Heart left ventricle (tissue), 16 donors: ENCODE data around the gene DOK7. TPM values are rescaled to one million over a fixed set of nuclear protein-coding genes. Genes with fewer than 3 reads are reported as not detected.
"Not testable (repeated sequence)": the region's sequence is repeated elsewhere in the genome, so short reads cannot be mapped to it uniquely, and the experiment has no call there.

Experiments
- ATAC-seq, 4 donors: fragments of 200-7000 bp; cut with Tn5 transposase; one replicate each; pipeline ENCODE4 v1.9.1; 2020 to 2022; ENCODE audit warnings: moderate library complexity in 4 of 4, mild to moderate bottlenecking in 3 of 4, moderate number of reproducible peaks in 1 of 4
- DNase-seq, 5 donors: peaks; one replicate each; pipeline ENCODE4 v3.0.0-alpha.2; 2020
- H3K27ac ChIP-seq, 12 donors: fragments of 200-600 bp; sonication (generic) in 4 of 12; one replicate each; pipeline versions ENCODE4 v1.5.0 to v1.8.0; 2016 to 2022; ENCODE audit warnings: mild to moderate bottlenecking in 2 of 12
- H3K27me3 ChIP-seq, 9 donors: fragments of 200-600 bp; sonication (generic) in 2 of 9; one replicate each; pipeline versions ENCODE4 v1.5.1 to v1.8.0; 2016 to 2022; ENCODE audit warnings: mild to moderate bottlenecking in 3 of 9
- H3K36me3 ChIP-seq, 9 donors: fragments of 200-600 bp; sonication (generic) in 2 of 9; one replicate each; pipeline versions ENCODE4 v1.5.0 to v1.8.0; 2018 to 2022; ENCODE audit warnings: mild to moderate bottlenecking in 2 of 9
- H3K4me1 ChIP-seq, 12 donors: fragments of 200-600 bp; sonication (generic) in 4 of 12; one replicate each; pipeline versions ENCODE4 v1.5.0 to v1.8.0; 2016 to 2022; ENCODE audit warnings: mild to moderate bottlenecking in 3 of 12
- H3K4me3 ChIP-seq, 12 donors: fragments of 200-600 bp; sonication (generic) in 4 of 12; one replicate each; pipeline versions ENCODE4 v1.5.0 to v1.8.0; 2017 to 2022; ENCODE audit warnings: mild to moderate bottlenecking in 9 of 12, moderate library complexity in 4 of 12
- H3K9me3 ChIP-seq, 12 donors: fragments of 200-600 bp; sonication (generic) in 4 of 12; one replicate each; pipeline versions ENCODE4 v1.5.0 to v1.8.0; 2016 to 2022; ENCODE audit warnings: mild to moderate bottlenecking in 1 of 12
- CTCF ChIP-seq, 12 donors: fragments of 200-600 bp; sonication (generic) in 4 of 12; IDR thresholded peaks; one replicate each; pipeline versions ENCODE4 v1.5.0 to v1.8.0; 2018 to 2022; ENCODE audit warnings: antibody characterized with exemption in 12 of 12, mild to moderate bottlenecking in 5 of 12
- POLR2A ChIP-seq, 2 donors: fragments of 450-650 bp; IDR thresholded peaks; one replicate each; pipeline ENCODE4 v1.6.1; 2017; ENCODE audit warnings: antibody characterized with exemption in 2 of 2, mild to moderate bottlenecking in 2 of 2, moderate library complexity in 2 of 2
- WGBS, 4 donors: extraction: QIAGEN DNeasy Blood & Tissue Kit in 2 of 4; methylation state at CpG; one replicate each; pipeline versions ENCODE4 v1.1.5 to v1.1.7; 2013 to 2018; 5-methylcytosine and 5-hydroxymethylcytosine counted together
- intact Hi-C, 10 donors: fragments of 100-400 bp; cut with DNase I; formaldehyde crosslinking; loops; one replicate each; pipeline versions ENCODE4 v1.11.1 to v1.14.2; 2022
- polyA plus RNA-seq, 2 donors: library from polyadenylated mRNA; stranded (reverse); fragments of 200-250 nt; gene quantifications; one replicate each; pipeline ENCODE4 v1.2.3, GENCODE V29; 2013
- total RNA-seq, 9 donors: library from RNA; depleted of rRNA in 2 of 9; stranded (reverse); fragments of >200 nt in 2 of 9; fragmentation: NEBNext Ultra II Directional in 3 of 9; extraction: Animal tissue kit (Norgen Biotek cat#: 25700) in 3 of 9; gene quantifications; one replicate each; pipeline versions ENCODE4 v1.1.0 to v1.2.4, GENCODE V29; 2016 to 2023
- donor health status: ischemic (EF 13 %, LVEDD 7.1; RV severe dilation, severe dysfunction).
- donor health status: healthy with polysubstance abuse.
- donor health status: DM: no; HTN: yes; CAD: no.
- donor health status: DM: no; HTN: no; CAD: no.
- donor health status: ischemic (EF 25% LVEDD 6.9; RV normal size, moderate dysfunction).
- donor health status: ischemic (EF 25% LVEDD 5.7; RV mildly dilated, moderate dysfunction).
- donor health status: healthy.
- donor health status: DM: yes; HTN: yes; CAD: no.
- donor health status: ischemic (EF 35%, LVEDD 5.7; RV mildly dilated, moderate dysfunction).
- donor health status: nonischemic (EF 11% LVEDD 7.7; RV severe dilation, severe dysfunction).
- donor health status: DM: yes; HTN: yes; CAD: no.
- donor health status: PGD.
- donor health status: ischemic (EF 29% LVEDD 5.4; RV normal size, mild dysfunction).
- donor health status: nonischemic (EF 23%, LVEDD 6.1; RV moderate dilation, normal function).

DOK7 gene
- total and polyA plus RNA-seq, 11 donors = 27.7 to 89.5 (median 40.0) TPM

DNA sequence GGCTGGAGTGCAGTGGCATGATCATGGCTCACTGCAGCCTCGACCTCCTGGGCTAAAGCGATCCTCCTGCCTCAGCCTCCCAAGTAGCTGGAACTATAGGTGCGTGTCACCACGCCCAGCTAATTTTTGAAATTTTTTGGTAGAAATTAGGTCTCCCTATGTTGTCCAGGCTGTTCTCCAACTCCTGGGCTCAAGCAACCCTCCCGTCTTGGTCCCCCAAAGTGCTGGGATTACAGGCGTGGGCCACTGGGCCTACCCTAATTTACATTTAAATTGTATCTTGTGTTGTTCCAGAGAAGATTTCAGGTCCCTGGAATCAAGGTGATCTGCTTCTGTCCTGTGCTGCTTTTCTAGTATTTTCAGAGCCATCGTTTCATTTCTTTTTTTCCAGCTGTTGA lies 70.3 kb downstream of the DOK7 start:
- no peak for TF ChIP-seq POLR2A (IDR thresholded peaks at IDR 0.05)
- no peak for TF ChIP-seq CTCF (IDR thresholded peaks at IDR 0.05)
- H3K27ac ChIP-seq = no peak overlapping the region
- H3K9me3 ChIP-seq = no peaks in the 10 kb centered on the region
- ATAC-seq (no peak), DNase-seq (no peak)
- WGBS, 4 donors = 94 to 97% (median 96%) methylated on average over 4 to 7 of the region's 7 CpGs
- no peak overlapping the region for H3K4me3 ChIP-seq
- peaks cover 0 to 11% (median 5%) of the 10 kb centered on the region in 9 donors for H3K36me3 ChIP-seq
- H3K27me3 ChIP-seq = no peaks in the 10 kb centered on the region
- peaks cover 0 to 39% (median 23%) of the 10 kb centered on the region in 12 donors for H3K4me1 ChIP-seq
- intact Hi-C loops = no loop called here

DNA sequence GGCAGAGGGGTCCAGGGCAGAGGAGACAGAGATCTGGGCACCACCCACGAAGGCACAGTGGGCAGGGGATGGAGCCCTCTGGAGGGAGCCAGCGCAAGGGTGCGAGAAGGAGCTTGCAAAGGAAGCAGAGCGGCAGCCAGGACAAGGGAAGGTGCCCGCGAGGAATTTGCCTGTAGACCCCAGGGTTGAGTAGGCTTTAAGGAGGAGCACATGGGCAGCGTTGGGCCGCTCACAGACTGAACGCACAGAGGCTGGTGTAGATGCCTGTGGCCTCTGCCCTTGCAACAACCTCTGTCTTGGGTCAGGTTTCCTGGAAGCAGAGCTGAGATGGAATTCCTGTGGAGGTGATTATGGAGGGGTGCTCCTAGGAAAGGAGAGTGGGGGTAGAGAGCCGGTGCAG lies 72.7 kb downstream of the DOK7 start:
- H3K9me3 ChIP-seq, H3K36me3 ChIP-seq, ATAC-seq, H3K27me3 ChIP-seq, H3K27ac ChIP-seq, H3K4me3 ChIP-seq, intact Hi-C loops: not testable (repeated sequence)
- H3K4me1 ChIP-seq = peaks cover 0 to 18% (median 12%) of the 10 kb centered on the region in 12 donors
- peak in 1 of 5 donors; percentile 2 for DNase-seq
- WGBS, 4 donors = 82 to 89% (median 85%) methylated on average over 10 of the region's 10 CpGs

DNA sequence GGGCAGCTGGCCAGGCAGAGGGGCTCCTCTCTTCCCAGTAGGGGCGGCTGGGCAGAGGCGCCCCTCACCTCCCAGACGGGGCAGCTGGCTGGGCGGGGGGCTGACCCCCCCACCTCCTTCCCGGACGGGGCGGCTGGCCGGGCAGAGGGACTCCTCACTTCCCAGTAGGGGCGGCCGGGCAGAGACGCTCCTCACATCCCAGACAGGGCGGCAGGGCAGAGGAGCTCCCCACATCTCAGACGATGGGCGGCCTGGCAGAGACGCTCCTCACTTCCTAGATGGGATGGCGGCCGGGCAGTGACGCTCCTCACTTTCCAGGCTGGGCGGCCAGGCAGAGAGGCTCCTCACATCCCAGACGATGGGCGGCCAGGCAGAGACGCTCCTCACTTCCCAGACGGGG lies 75.8 kb downstream of the DOK7 start:
- intact Hi-C loops, ATAC-seq, H3K9me3 ChIP-seq, DNase-seq, H3K27me3 ChIP-seq, H3K4me1 ChIP-seq, H3K27ac ChIP-seq, H3K36me3 ChIP-seq, H3K4me3 ChIP-seq: not testable (repeated sequence)
- 94 to 99% (median 97%) methylated on average over 12 to 23 of the region's 23 CpGs for WGBS, 4 donors

DNA sequence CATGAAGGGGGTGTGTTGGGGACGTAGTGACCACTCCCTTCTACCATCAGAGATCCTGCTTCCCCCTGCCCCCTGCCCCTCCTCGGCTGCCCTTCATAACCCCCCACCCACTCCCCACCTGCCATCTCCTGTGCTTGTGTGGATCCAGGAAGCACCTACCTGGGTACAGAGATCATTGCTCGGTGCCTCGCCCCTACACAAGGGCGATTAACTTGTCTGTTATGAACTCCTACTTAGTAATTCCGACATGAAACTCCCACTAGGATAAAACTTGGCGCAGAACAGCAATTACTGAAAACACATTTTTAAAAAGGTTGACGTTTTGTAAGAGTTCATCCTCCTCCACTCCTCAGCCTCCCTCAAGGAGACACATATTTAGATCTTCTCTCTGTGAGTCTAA lies 80.3 kb downstream of the DOK7 start:
- DNase-seq, H3K4me3 ChIP-seq, H3K4me1 ChIP-seq, H3K36me3 ChIP-seq, H3K27me3 ChIP-seq, ATAC-seq, intact Hi-C loops, H3K27ac ChIP-seq, H3K9me3 ChIP-seq: not testable (repeated sequence)
- 76 to 93% (median 80%) methylated on average over 6 to 8 of the region's 8 CpGs for WGBS, 4 donors

Other genes starting within 250 kb of the DOK7 start
- gene MSANTD1, start 214.1 kb upstream of the DOK7 start, total RNA-seq = under 1 TPM in 7 of 9 donors, not detected in 2; 0.30 to 0.93 (median 0.45) TPM
- gene MSANTD1, start 214.1 kb upstream of the DOK7 start, polyA plus RNA-seq = under 1 TPM; 0.33 to 0.34 TPM
- 10 to 100 TPM in 8 of 9 donors, 1 to 10 TPM in 1; 8.4 to 18.4 (median 14.6) TPM for gene RGS12, start 170.3 kb upstream of the DOK7 start, total RNA-seq
- 10 to 100 TPM; 11.7 to 12.7 TPM for gene RGS12, start 170.3 kb upstream of the DOK7 start, polyA plus RNA-seq
- gene HGFAC, start 21.3 kb upstream of the DOK7 start, total RNA-seq = under 1 TPM in 5 of 9 donors, not detected in 4; 0.19 to 0.65 (median 0.47) TPM
- gene HGFAC, start 21.3 kb upstream of the DOK7 start, polyA plus RNA-seq = under 1 TPM; 0.11 to 0.73 TPM
- gene LRPAP1, start 69.1 kb downstream of the DOK7 start, total RNA-seq = 100 to 1,000 TPM; 221 to 389 (median 283) TPM
- gene LRPAP1, start 69.1 kb downstream of the DOK7 start, polyA plus RNA-seq = 100 to 1,000 TPM; 105 to 322 TPM